GM19351 (cell line): ENCODE results near the gene SELENBP1.
A peak's percentile ranks its signal among the peaks of the same experiment; 100 is the strongest.
"Not testable (repeated sequence)": the region's sequence is repeated elsewhere in the genome, so short reads cannot be mapped to it uniquely, and the experiment has no call there.

Source experiments
- ATAC-seq: cut with Tn5 transposase; IDR thresholded peaks from one replicate; pipeline ENCODE4 v1.9.1; 2021; ENCODE audit warnings: mild to moderate bottlenecking, moderate library complexity; ENCODE audit not compliant: unreplicated experiment

SELENBP1 gene

GRCh38 chr1:151372058-151372934 is at the start of gene SELENBP1:
Gene SELENBP1, minus strand, starts transcription at chr1:151372705. Its CDS starts 64 bp downstream, at chr1:151372641.
- no peak for ATAC-seq

GRCh38 chr1:151419819-151420218 is 47.3 kb upstream of the SELENBP1 start:
- ATAC-seq, result no peak

GRCh38 chr1:151418081-151418480 is 45.6 kb upstream of the SELENBP1 start:
- no peak for ATAC-seq

GRCh38 chr1:151416231-151416630 is 43.7 kb upstream of the SELENBP1 start:
- no peak for ATAC-seq

GRCh38 chr1:151411884-151412283 is 39.4 kb upstream of the SELENBP1 start:
- ATAC-seq, result no peak

- ATAC-seq, result no peak
Observed at GRCh38 chr1:151408891-151409290, 36.4 kb upstream of the SELENBP1 start.

- no peak for ATAC-seq
Observed at GRCh38 chr1:151407304-151407703, 34.8 kb upstream of the SELENBP1 start.

- no peak for ATAC-seq
Observed at GRCh38 chr1:151406176-151406575, 33.7 kb upstream of the SELENBP1 start.

GRCh38 chr1:151405187-151405951 is 32.9 kb upstream of the SELENBP1 start:
- no peak for ATAC-seq

GRCh38 chr1:151403612-151404011 is 31.1 kb upstream of the SELENBP1 start:
- no peak for ATAC-seq

- ATAC-seq, result no peak
Observed at GRCh38 chr1:151402764-151403163, 30.3 kb upstream of the SELENBP1 start.

GRCh38 chr1:151401860-151402259 is 29.4 kb upstream of the SELENBP1 start:
- ATAC-seq, result no peak

- no peak for ATAC-seq
Observed at GRCh38 chr1:151401125-151401788, 28.8 kb upstream of the SELENBP1 start.

- ATAC-seq, result peak; percentile 88
Observed at GRCh38 chr1:151399324-151400171, 27.0 kb upstream of the SELENBP1 start, which contains the start of gene PSMB4. Gene PSMB4, plus strand, starts transcription at chr1:151399573. Its CDS starts 15 bp downstream, at chr1:151399588.

GRCh38 chr1:151396265-151396664 is 23.8 kb upstream of the SELENBP1 start:
- ATAC-seq, result not testable (repeated sequence)

GRCh38 chr1:151393583-151393982 is 21.1 kb upstream of the SELENBP1 start:
- no peak for ATAC-seq

GRCh38 chr1:151391079-151391563 is 18.6 kb upstream of the SELENBP1 start:
- no peak for ATAC-seq

- not testable (repeated sequence) for ATAC-seq
Observed at GRCh38 chr1:151390221-151391078, 17.9 kb upstream of the SELENBP1 start.

- no peak for ATAC-seq
Observed at GRCh38 chr1:151386002-151386401, 13.5 kb upstream of the SELENBP1 start.
